Measurements from ENCODE around the gene TNFRSF8.

DNA sequence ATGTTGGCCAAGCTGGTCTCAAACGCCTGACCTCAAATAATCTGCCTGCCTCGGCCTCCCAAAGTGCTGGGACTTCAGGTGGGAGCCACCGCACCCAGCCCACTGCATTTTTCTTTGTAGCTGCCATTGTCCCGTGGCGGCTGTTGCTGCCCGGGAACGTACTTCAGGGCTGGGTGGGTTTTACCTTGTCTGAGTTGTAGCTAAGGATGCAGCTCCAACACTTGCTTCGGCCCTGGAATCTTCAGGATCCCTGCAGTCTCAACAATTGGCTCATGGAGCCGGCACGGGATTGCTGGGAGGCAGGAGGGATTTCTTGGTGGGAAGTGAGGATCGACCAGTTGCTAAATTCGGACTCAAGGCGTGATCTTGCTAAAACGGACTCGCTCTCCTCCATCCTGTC is 10.7 kb downstream of the TNFRSF8 start:
- TF ChIP-seq, protein P1, sequence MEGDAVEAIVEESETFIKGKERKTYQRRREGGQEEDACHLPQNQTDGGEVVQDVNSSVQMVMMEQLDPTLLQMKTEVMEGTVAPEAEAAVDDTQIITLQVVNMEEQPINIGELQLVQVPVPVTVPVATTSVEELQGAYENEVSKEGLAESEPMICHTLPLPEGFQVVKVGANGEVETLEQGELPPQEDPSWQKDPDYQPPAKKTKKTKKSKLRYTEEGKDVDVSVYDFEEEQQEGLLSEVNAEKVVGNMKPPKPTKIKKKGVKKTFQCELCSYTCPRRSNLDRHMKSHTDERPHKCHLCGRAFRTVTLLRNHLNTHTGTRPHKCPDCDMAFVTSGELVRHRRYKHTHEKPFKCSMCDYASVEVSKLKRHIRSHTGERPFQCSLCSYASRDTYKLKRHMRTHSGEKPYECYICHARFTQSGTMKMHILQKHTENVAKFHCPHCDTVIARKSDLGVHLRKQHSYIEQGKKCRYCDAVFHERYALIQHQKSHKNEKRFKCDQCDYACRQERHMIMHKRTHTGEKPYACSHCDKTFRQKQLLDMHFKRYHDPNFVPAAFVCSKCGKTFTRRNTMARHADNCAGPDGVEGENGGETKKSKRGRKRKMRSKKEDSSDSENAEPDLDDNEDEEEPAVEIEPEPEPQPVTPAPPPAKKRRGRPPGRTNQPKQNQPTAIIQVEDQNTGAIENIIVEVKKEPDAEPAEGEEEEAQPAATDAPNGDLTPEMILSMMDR (IDR thresholded peaks at IDR 0.05; ENCODE audit: insufficient read depth, low read length, poor library complexity, severe bottlenecking): no peak
- no peak for TF ChIP-seq EZH2phosphoT487 (conservative IDR thresholded peaks at IDR 0.05; ENCODE audit: low read length)

Measured in SU-DHL-6 (cell line).